Stimulated activated CD8-positive, alpha-beta memory T cell treated with anti-CD3 and anti-CD28 coated beads, Interleukin-4, amount 100 ng/mL, for 48 hours (primary cell): Measurements from ENCODE around the gene LRRC8C.
A peak's percentile ranks its signal among the peaks of the same experiment; 100 is the strongest.

Experiments
- DNase-seq: peaks from one replicate; pipeline ENCODE4 v3.0.0-alpha.2; 2020

Gene LRRC8C

GRCh38 chr1:89737985-89738510 lies 105.1 kb downstream of the LRRC8C start:
- DNase-seq = no peak

DNA sequence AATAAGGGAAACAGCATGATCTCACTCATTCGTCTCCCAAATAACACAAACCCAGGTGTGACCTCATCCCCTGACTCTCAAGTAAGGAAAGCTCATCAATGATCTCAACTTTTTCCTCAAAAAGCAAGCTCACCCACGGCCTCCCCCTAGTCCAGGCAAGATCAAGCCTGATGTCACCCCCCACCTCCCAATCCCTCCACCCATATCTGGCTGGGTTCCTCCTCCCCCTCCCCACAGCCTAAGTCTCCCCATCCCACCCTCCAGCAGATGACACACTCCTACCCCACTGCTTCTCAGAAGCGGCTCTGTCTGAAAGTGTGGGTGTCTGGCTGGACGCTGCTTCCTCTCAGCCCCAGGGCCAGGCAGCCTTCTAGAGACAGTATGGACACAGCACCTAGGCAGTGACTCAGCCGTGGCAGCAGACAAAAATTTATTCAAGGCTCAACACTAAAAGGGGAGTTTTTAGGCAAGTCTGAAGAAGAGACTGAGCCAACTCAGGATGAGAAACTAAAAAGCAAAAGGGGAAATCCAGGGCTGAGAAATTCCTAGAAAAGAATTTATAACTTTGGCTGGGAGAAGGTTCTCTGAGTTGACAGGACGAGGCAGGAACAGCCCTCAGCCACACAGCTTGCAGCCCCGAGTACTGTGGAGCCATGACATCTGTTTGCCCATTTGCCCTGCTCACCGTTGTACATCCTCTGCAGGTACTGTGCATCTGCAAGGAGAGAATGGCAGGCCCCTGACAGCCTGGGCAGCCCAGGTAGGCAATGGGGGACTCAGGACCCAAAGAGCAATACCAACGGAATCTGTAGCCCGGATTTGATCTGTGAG lies 106.3 kb downstream of the LRRC8C start:
- DNase-seq = peak; percentile 69

DNA sequence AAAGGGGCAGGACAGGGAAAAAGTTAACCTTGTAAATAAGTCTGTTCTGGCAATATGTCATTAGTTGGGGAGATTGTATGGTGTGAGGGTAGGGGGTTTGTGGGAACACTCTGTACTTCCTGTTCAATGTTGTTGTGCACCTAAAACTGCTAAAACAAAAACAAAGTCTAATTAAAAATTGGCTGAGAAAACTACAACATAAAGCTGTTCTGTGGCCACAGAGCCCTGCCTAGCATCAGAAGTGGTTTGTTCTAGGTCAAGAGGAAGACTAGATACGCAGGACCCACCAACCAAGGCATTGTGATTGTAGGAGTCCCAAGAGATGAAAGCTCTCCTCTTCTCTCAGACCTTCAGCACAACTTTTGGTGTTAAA lies 106.9 kb downstream of the LRRC8C start:
- no peak for DNase-seq

- DNase-seq = no peak
Measured at GRCh38 chr1:89743788-89744187, 110.9 kb downstream of the LRRC8C start.

DNA sequence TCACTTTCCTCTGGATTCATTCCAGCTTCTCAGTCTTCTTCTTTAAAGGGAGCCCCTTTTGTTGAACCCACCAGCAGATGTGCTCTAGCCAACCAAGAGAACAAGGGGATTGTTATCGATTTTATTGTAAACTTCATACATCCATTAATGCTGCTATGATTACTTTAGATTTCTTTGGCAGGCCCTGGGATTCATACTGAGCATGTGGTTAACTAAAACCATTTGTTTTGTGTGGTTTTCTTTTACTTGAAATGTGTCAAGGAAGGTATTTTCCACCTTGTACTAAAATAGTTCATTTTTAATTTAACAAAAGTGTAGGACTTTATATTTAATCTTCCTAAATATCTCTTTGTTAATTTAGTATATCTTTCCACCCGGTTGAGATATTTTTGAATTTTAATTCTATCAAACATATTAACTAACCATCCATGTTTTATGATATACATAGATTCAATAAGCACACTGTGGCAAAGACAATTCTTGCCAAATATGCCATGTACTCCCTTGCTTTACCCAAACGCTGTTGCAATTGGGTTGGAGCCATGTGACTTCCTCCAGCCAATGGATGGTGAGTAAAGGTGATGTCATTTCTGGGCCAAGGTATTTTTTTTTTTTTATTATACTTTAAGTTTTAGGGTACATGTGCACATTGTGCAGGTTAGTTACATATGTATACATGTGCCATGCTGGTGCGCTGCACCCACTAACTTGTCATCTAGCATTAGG lies 113.7 kb downstream of the LRRC8C start:
- DNase-seq = no peak

GRCh38 chr1:89753761-89754160 lies 120.8 kb downstream of the LRRC8C start:
- no peak for DNase-seq

GRCh38 chr1:89754518-89754917 lies 121.6 kb downstream of the LRRC8C start:
- no peak for DNase-seq

DNA sequence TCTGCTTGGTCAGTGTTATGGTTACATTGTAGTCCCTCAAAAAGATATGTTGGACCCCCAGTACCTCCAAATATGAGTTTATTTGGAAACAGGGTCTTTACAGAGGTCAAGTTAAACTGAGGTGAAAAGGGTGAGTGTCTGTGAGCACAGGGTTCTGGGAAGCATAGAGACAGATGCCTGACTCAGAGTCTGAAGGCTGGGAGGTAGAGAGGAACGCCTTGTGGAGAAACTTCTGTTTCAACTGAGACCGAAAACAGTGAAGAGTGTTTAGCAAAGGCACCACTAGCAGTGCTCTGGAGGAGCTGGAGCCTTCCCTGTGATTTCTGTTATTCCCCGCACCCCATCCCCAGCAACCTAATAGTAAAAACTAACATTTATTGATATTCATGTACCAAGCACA lies 122.7 kb downstream of the LRRC8C start:
- no peak for DNase-seq

DNA sequence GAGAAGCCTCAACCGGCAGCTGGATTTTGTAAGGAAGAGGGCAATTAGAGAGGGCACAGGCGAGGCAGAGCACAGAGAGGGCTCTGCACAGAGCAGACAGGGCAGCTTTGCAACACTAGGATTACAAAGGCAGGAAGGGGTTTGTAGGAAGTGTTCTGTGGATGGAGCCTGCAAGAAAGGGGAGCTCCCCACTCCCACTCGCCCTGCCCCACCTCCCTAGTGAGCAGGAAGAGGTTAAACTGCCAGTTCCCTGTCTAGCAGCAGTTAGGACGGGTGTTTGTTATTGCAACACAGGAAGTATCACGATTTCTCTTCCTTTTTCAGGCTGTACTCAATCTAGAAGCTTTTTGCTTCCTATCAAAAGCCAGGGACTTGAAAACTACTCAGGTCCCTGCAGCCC lies 124.6 kb downstream of the LRRC8C start:
- peak; percentile 62 for DNase-seq

DNA sequence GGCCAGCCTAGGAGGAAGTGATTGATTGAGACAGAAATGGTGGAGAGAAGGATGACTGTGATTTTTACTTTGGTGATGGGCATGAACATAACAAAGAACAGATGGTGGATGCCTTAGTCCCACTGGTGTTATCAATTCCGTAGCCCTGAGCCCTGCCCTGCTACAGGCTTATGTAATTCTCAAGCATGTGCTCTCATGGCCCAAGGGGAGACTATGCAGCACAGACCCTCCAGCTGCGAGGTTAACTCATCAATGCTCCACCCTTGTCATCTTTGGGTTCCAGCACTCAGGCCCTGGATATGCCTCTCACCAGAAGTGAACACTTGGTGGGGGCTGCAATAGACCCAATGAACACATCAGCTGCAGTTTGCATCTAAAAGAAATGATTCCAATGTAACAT lies 125.2 kb downstream of the LRRC8C start:
- DNase-seq = no peak

DNA sequence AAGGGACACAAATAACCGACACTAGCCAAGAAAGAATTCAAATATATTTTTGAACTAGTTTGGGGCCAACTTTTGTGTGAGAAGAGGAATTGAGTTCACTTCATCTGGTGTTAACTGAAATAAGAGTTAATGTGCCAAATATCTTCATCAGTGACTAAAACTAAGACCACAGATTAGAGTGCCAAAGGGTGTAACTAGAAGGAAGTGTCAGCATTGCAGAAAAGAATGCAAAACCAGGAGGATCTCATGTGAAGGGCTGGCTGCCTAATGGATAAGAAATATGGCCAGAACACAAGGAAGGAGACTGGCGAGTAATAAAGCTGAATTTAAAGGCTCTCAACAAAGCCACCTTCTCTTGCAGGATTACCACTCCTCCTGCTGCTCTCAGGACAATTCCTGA lies 126.1 kb downstream of the LRRC8C start:
- no peak for DNase-seq

- no peak for DNase-seq
Measured at GRCh38 chr1:89760496-89760895, 127.6 kb downstream of the LRRC8C start.

GRCh38 chr1:89761338-89761737 lies 128.4 kb downstream of the LRRC8C start:
- DNase-seq = no peak

- no peak for DNase-seq
Measured at GRCh38 chr1:89761901-89762300, 129.0 kb downstream of the LRRC8C start.

DNA sequence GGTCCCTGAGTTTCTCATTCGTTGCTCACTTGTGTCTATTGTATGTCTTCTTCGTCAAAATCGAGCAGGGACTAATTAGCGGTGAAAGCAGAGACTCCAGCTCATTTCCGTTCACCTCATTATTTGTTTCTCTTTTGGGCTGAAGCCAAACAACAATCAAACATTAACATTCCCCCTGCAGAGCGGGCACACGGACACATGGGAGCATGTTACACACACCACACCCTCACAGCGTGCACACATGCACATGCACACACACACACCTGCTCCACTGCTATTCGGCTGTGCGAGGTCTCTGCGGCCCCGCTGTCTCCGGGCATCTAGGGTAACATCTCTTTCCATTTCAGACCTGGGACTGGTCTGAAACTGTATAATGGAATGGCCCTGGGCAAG lies 129.5 kb downstream of the LRRC8C start:
- DNase-seq = no peak

DNA sequence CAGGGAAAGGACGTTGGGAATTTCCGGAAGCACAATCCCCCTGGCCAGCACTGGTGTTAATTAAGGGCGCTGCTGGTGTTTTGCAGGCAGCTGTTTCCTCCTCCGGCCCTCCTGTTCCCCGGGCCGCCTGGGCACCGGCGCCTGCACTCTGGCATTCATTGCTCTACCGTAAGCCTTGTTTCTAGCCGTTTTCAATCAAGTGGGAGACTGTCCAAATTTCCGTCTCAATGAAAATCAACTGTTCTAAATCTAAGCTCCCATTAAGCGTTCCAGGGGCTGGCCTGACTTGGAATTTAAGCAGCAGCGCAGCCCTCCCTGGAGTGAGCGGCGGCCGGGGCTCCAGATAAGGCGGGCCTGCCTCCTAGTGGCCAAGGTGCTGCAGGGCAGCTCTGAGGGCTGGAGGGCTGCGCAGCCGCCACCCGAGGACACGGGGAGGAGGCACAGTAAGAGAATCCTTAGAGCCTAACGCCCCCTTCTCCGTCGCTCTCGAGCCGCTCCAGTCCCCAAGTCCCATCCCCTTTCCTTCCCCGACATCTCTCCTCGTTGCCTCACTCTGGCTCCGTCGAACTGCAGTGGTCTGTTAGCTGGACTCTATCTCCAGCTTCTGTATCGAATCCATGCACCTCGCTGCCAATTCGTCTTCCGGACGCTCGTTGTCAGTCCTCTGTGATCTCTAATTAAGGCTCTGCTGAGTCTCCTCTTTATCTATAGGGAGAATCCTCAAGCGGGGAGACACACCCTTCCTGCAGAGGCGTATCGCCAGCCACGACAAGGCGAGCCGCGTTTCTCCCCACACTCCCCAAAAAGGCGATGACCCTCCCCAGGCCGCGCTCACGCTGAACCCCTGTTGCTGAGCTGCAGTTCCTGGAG lies 130.1 kb downstream of the LRRC8C start:
- peak; percentile 92 for DNase-seq

- DNase-seq = no peak
Measured at GRCh38 chr1:89763649-89763986, 130.7 kb downstream of the LRRC8C start.

DNA sequence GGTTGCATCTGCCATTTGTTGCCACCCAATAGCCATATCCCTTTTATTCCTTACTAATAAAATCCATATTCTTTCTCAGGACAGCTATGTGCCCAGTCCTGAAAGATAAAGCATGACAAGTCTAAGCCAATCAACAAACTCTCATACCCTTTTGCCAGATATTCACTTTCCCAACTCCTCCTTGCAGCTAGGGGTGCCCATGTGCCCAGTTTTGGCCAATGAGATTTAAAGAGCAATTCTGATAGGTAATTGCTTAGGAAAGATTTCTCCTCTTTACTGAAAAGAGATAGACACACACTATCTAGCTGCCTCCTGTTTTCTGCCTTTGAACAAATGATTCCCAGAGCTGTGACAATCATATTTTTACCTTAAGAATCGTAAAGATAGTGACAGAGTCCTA lies 132.9 kb downstream of the LRRC8C start:
- DNase-seq = no peak

DNA sequence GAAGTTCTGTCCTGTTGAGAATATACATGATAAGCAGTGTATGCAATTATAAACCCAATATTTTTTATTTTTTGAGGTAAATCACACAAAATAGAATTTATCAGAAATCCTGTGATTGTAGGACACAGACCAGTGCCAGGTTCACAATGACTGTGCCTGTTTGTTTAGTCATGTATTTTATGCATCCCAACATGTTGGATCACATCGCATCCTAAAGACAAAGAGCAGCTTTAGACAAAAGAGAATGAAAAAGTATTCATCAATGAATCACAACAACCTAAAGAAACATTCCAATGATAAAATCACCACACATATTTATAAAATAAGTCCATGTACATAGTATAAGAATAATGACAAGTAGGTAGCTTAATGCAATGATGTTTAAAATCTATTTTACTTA lies 134.7 kb downstream of the LRRC8C start:
- no peak for DNase-seq
